Ishikawa (cell line): ENCODE measurements around the gene SGCE.

Experiments
- CEBPB ChIP-seq: IDR thresholded peaks from 2 replicates; pipeline ENCODE4 v1.6.1; 2012
- CREB1 ChIP-seq: IDR thresholded peaks from 2 replicates; pipeline ENCODE4 v1.6.1; 2012; ENCODE audit warnings: low read depth
- EGR1 ChIP-seq: IDR thresholded peaks from 2 replicates; pipeline ENCODE4 v1.6.1; 2012
- EP300 ChIP-seq: IDR thresholded peaks from 2 replicates; pipeline ENCODE4 v1.6.1; 2012; ENCODE audit warnings: borderline replicate concordance
- FOXM1 ChIP-seq: IDR thresholded peaks from 2 replicates; pipeline ENCODE4 v1.6.1; 2012; ENCODE audit warnings: low read depth, borderline replicate concordance
- NFIC ChIP-seq: IDR thresholded peaks from 2 replicates; pipeline ENCODE4 v1.6.1; 2012
- RAD21 ChIP-seq: IDR thresholded peaks from 2 replicates; pipeline ENCODE4 v1.6.1; 2012; ENCODE audit warnings: low read depth
- TAF1 ChIP-seq: IDR thresholded peaks from 2 replicates; pipeline ENCODE4 v1.6.1; 2012; ENCODE audit warnings: low read depth, mild to moderate bottlenecking
- TCF12 ChIP-seq: IDR thresholded peaks from 2 replicates; pipeline ENCODE4 v1.6.1; 2012; ENCODE audit warnings: low read depth
- TEAD4 ChIP-seq: IDR thresholded peaks from 2 replicates; pipeline ENCODE4 v1.6.1; 2012
- YY1 ChIP-seq: IDR thresholded peaks from 2 replicates; pipeline ENCODE4 v1.6.1; 2012; ENCODE audit warnings: low read depth
- ZBTB7A ChIP-seq: IDR thresholded peaks from 2 replicates; pipeline ENCODE4 v1.6.1; 2012; ENCODE audit warnings: low read depth
- TF ChIP-seq, protein P1 (sequence below): IDR thresholded peaks from 2 replicates; pipeline ENCODE4 v1.6.1; 2012
- TF ChIP-seq, protein P2 (sequence below): IDR thresholded peaks from 2 replicates; pipeline ENCODE4 v1.6.1; 2012; ENCODE audit warnings: low read depth, mild to moderate bottlenecking
- TF ChIP-seq, protein P3 (sequence below): IDR thresholded peaks from 2 replicates; pipeline ENCODE4 v1.6.1; 2012

The SGCE gene

DNA sequence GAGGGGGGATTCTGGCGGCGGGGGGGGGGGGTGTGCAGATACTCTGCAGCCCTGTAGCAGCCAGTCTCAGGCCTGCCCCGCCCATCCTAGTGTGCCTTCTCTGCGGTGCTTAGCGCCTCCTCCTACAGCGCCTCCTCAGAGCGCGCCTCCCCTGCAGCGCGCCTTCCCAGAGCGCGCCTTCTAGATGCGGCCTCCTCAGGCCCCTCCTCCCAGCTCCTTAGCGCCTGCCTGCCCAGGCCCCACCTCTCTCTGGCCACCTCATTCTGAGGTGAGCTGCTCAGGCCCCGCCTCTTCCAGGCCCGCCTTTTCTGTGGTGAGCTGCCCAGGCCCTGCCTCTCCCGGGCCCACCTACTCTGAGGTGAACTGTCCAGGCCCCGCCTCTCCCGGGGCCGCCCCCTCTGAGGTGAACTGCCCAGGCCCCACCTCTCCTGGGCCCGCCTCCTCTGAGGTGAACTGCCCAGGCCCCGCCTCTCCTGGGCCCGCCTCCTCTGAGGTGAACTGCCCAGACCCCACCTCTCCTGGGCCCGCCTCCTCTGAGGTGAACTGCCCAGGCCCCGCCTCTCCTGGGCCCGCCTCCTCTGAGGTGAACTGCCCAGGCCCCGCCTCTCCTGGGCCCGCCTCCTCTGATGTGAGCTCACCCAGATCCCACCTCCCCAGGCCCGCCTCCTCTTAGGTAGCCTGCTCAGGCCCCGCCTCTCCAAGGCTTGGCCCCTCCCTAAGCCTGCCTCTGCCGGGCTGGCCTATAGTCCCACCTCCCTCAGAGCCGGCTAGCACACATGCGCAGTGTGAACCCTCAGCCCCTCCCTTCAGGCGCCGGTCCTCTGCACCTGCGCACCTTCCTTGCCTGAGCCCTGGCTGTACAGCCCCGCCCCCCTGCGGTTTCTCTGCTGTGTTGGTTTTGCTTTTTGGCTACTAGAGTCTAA, 2.1 kb upstream of the SGCE start:
- no peak for TF ChIP-seq TCF12
- TF ChIP-seq, protein P1, sequence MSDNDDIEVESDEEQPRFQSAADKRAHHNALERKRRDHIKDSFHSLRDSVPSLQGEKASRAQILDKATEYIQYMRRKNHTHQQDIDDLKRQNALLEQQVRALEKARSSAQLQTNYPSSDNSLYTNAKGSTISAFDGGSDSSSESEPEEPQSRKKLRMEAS = peak; percentile 10; the same call in 1 of the 2 replicates
- no peak for TF ChIP-seq FOXM1
- no peak for TF ChIP-seq YY1
- peak; percentile 4; the same call in 1 of the 2 replicates for TF ChIP-seq RAD21
- no peak for TF ChIP-seq TAF1
- TF ChIP-seq CEBPB = no peak
- TF ChIP-seq, protein P2, sequence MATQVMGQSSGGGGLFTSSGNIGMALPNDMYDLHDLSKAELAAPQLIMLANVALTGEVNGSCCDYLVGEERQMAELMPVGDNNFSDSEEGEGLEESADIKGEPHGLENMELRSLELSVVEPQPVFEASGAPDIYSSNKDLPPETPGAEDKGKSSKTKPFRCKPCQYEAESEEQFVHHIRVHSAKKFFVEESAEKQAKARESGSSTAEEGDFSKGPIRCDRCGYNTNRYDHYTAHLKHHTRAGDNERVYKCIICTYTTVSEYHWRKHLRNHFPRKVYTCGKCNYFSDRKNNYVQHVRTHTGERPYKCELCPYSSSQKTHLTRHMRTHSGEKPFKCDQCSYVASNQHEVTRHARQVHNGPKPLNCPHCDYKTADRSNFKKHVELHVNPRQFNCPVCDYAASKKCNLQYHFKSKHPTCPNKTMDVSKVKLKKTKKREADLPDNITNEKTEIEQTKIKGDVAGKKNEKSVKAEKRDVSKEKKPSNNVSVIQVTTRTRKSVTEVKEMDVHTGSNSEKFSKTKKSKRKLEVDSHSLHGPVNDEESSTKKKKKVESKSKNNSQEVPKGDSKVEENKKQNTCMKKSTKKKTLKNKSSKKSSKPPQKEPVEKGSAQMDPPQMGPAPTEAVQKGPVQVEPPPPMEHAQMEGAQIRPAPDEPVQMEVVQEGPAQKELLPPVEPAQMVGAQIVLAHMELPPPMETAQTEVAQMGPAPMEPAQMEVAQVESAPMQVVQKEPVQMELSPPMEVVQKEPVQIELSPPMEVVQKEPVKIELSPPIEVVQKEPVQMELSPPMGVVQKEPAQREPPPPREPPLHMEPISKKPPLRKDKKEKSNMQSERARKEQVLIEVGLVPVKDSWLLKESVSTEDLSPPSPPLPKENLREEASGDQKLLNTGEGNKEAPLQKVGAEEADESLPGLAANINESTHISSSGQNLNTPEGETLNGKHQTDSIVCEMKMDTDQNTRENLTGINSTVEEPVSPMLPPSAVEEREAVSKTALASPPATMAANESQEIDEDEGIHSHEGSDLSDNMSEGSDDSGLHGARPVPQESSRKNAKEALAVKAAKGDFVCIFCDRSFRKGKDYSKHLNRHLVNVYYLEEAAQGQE = no peak
- TF ChIP-seq NFIC = no peak
- no peak for TF ChIP-seq ZBTB7A

DNA sequence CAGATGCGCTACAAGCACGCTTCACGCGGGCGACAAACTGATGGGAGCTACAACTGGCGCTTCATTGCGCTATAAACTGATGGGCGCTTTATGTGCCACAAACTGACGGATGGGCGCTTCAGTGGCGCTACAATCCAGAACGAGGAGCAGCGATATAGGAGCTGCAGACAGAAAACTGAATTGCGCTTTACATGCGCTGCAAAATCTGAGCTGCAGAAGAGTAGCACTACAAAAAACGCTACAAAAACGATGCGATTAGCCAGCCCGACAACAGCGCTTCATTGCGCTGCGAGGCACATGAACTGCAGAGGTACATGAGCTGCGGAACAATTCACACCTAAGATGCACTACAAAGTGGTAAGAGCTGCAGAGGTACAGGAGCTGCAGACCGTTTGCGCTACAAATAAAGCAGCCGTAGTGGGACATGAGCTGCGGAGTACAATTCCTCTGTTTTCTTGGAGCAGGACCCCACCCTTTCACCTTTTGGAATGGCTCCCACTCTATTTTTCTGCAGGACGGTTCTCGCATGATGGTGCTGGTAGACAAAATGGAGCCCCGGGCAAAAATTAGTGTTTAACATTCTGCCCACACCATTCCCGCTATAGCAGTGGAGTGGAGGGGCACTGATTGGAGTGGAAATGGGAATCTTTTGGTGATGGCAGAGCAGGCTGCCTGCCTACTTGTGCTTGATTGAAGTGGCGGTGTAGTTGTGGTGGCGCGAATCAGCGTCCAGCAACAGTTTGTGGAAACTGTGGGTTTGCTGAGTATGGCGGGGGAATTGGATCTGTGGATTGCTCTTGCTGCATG, 1.2 kb upstream of the SGCE start:
- no peak for TF ChIP-seq CREB1
- TF ChIP-seq EGR1 = no peak
- TF ChIP-seq YY1 = peak; percentile 65
- TF ChIP-seq, protein P1 = peak; percentile 40; the same call in 1 of the 2 replicates
- TF ChIP-seq FOXM1 = no peak

DNA sequence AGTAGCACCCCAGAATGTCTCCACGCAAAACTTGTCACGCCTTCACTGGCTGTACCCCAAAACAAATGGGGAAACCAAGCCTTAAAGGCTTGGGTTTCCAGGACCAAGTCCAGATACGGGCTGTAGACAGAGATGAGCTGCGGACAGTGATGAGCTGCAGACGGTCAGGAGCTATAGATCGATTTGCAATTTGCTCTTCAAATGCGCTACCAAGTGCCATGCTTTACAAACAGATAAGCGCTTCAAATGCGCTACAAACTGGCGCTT, 658 bp upstream of the SGCE start:
- TF ChIP-seq EP300 = peak; percentile 3; the same call in 1 of the 2 replicates
- 0 out of 2 replicates have a peak, but pooled peaks have one; percentile 11 for TF ChIP-seq ZBTB7A
- TF ChIP-seq NFIC = no peak

DNA sequence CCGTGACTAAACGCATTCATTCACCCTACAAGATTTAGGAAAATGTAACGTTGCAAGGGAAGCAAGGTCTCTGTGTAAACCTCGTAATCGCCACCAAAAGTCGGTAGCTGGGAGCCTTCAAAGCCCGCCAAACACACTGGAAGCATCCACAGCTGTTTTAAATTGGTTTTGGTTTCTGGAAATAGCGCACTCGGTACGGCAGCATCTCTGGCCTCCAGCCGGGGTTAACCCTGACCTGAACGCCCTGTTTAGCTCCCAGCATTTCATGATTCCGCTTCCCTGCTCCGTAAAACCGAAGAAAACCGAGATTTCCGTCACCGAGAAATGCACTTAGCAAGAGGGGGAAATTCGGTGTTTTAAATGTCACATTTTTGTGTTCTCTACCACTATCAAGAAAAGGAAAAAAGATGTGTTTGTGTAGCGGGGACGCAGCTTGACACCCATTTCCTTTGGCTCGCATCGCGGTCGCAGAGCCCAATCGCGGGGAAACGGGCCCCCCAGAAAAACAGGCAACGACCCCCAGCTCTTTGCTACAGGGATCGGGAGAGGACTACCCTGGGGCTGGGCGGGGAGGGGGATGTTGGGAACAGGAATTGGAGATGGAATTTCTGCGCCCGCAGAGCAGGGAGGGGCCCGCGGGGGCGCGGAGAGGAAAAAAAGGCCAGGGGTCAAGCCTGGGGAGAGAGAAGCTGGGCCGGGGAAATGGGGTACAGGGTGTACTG, 646 bp downstream of the SGCE start:
- TF ChIP-seq CREB1 = no peak
- no peak for TF ChIP-seq RAD21
- no peak for TF ChIP-seq YY1
- TF ChIP-seq EP300 = no peak

DNA sequence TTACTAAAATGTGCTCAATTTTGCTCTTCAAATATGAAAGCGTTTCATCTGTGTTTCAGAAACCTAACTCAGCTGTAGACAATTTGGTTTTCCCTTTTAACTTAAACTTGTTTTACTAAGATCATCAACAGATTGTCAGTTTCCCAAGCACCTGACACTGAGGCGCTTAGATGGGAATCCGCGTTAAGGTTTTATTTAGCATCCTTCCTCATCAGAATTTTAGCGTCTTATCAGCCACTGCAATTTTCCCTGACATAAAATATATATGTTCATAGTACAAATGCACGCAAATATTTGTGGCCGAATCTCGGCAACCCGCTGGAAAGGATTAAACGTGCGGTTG, 1.2 kb downstream of the SGCE start:
- no peak for TF ChIP-seq TCF12
- TF ChIP-seq, protein P2 = no peak
- TF ChIP-seq ZBTB7A = no peak
- TF ChIP-seq, protein P1 = no peak
- TF ChIP-seq TAF1 = no peak
- no peak for TF ChIP-seq TEAD4
- no peak for TF ChIP-seq CREB1
- TF ChIP-seq FOXM1 = no peak
- no peak for TF ChIP-seq EGR1
- no peak for TF ChIP-seq YY1
- no peak for TF ChIP-seq CEBPB
- TF ChIP-seq NFIC = no peak
- no peak for TF ChIP-seq EP300
- TF ChIP-seq, protein P3, sequence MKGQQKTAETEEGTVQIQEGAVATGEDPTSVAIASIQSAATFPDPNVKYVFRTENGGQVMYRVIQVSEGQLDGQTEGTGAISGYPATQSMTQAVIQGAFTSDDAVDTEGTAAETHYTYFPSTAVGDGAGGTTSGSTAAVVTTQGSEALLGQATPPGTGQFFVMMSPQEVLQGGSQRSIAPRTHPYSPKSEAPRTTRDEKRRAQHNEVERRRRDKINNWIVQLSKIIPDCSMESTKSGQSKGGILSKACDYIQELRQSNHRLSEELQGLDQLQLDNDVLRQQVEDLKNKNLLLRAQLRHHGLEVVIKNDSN = no peak
